Thymus (tissue), 11 donors: ENCODE data around the gene PRG2. TPM values are rescaled to one million over a fixed set of nuclear protein-coding genes. Genes with fewer than 3 reads are reported as not detected.
"Not testable (repeated sequence)": the region's sequence is repeated elsewhere in the genome, so short reads cannot be mapped to it uniquely, and the experiment has no call there.

Experiments used
- DNase-seq, 9 donors: peaks; one replicate each; pipeline ENCODE4 v3.0.0-alpha.2; 2013; ENCODE audit warnings: low spot score in 9 of 9, low read depth in 6 of 9, missing footprints in 1 of 9
- H3K27ac ChIP-seq, 2 donors: one replicate each; pipeline ENCODE4 v1.5.1; 2013; ENCODE audit warnings: control low read depth in 1 of 2, low read depth in 1 of 2, low read length in 1 of 2, mild to moderate bottlenecking in 1 of 2, moderate library complexity in 1 of 2
- H3K27me3 ChIP-seq, 2 donors: one replicate each; pipeline ENCODE4 v1.5.1; 2013; ENCODE audit warnings: low read length in 1 of 2; ENCODE audit not compliant: control insufficient read depth in 2 of 2, insufficient read depth in 1 of 2
- H3K36me3 ChIP-seq, 2 donors: one replicate each; pipeline ENCODE4 v1.5.1; 2013; ENCODE audit warnings: low read length in 1 of 2, mild to moderate bottlenecking in 1 of 2, moderate library complexity in 1 of 2; ENCODE audit not compliant: control insufficient read depth in 2 of 2, insufficient read depth in 2 of 2
- H3K4me1 ChIP-seq, 2 donors: one replicate each; pipeline ENCODE4 v1.5.1; 2013; ENCODE audit warnings: low read length in 2 of 2; ENCODE audit not compliant: control insufficient read depth in 2 of 2, insufficient read depth in 2 of 2
- H3K4me3 ChIP-seq, 2 donors: one replicate each; pipeline ENCODE4 v1.5.1; 2013; ENCODE audit warnings: low read length in 2 of 2, control low read depth in 1 of 2, mild to moderate bottlenecking in 1 of 2
- H3K9me3 ChIP-seq, 2 donors: one replicate each; pipeline ENCODE4 v1.5.1; 2013; ENCODE audit warnings: low read length in 1 of 2, mild to moderate bottlenecking in 1 of 2; ENCODE audit not compliant: control insufficient read depth in 2 of 2, insufficient read depth in 1 of 2
- WGBS: extraction: QIAGEN DNeasy Blood & Tissue Kit; methylation state at CpG from one replicate; pipeline ENCODE4 v1.1.7; 2013; 5-methylcytosine and 5-hydroxymethylcytosine counted together
- polyA plus RNA-seq: library from polyadenylated mRNA; stranded (reverse); fragments of 200-250 nt; gene quantifications from one replicate; pipeline ENCODE4 v1.2.3, GENCODE V29; 2013
- total RNA-seq: library from RNA; stranded (reverse); fragments of 120-200 nt; gene quantifications from one replicate; pipeline ENCODE4 v1.2.4, GENCODE V29; 2013
- donor health status: healthy.

The PRG2 gene
- total and polyA plus RNA-seq, 2 donors, result 14.6 to 212 TPM

- H3K4me1 ChIP-seq, result no peaks in the 10 kb centered on the region
- no peaks in the 10 kb centered on the region for H3K9me3 ChIP-seq
- DNase-seq, result no peak
- 96% methylated on average over 2 of the region's 2 CpGs for WGBS
- no peaks in the 10 kb centered on the region for H3K27me3 ChIP-seq
- H3K4me3 ChIP-seq, result no peak overlapping the region
- H3K36me3 ChIP-seq, result peaks cover 28 to 34% of the 10 kb centered on the region in 2 donors
- no peak overlapping the region for H3K27ac ChIP-seq
These were observed 13.3 kb upstream of the PRG2 start for GRCh38 chr11:57403802-57404147.

GRCh38 chr11:57403003-57403801 is 12.8 kb upstream of the PRG2 start:
- H3K4me3 ChIP-seq, H3K9me3 ChIP-seq, DNase-seq, H3K27ac ChIP-seq, H3K27me3 ChIP-seq, H3K4me1 ChIP-seq: not testable (repeated sequence)
- 96% methylated on average over 6 of the region's 6 CpGs for WGBS
- H3K36me3 ChIP-seq, result peaks cover 22 to 28% of the 10 kb centered on the region in 2 donors

- Histone ChIP-seq H3K27me3 (no peaks in the 10 kb centered on the region), H3K4me3 (no peak overlapping the region), H3K27ac (no peak overlapping the region), H3K4me1 (no peaks in the 10 kb centered on the region), H3K9me3 (no peaks in the 10 kb centered on the region), H3K36me3 (peaks cover 14 to 20% of the 10 kb centered on the region in 2 donors)
- no peak for DNase-seq
- WGBS, result 88% methylated on average over 6 of the region's 6 CpGs
These were observed 11.9 kb upstream of the PRG2 start for GRCh38 chr11:57402188-57403002.

GRCh38 chr11:57399972-57400578 is 9.6 kb upstream of the PRG2 start:
- Histone ChIP-seq H3K27ac (no peak overlapping the region), H3K4me3 (no peak overlapping the region), H3K9me3 (no peaks in the 10 kb centered on the region), H3K27me3 (no peaks in the 10 kb centered on the region), H3K36me3 (peaks cover 0 to under 1% of the 10 kb centered on the region in 2 donors), H3K4me1 (no peaks in the 10 kb centered on the region)
- 97% methylated on average over 4 of the region's 4 CpGs for WGBS
- DNase-seq, result no peak

GRCh38 chr11:57399221-57399620 is 8.8 kb upstream of the PRG2 start:
- no peaks in the 10 kb centered on the region for H3K4me1 ChIP-seq
- WGBS, result 98% methylated on average over 5 of the region's 5 CpGs
- no peaks in the 10 kb centered on the region for H3K36me3 ChIP-seq
- H3K27ac ChIP-seq, result no peak overlapping the region
- no peaks in the 10 kb centered on the region for H3K9me3 ChIP-seq
- H3K4me3 ChIP-seq, result no peak overlapping the region
- DNase-seq, result no peak
- H3K27me3 ChIP-seq, result no peaks in the 10 kb centered on the region

GRCh38 chr11:57397394-57397990 is 7.0 kb upstream of the PRG2 start:
- no peaks in the 10 kb centered on the region for H3K36me3 ChIP-seq
- no peaks in the 10 kb centered on the region for H3K27me3 ChIP-seq
- H3K4me3 ChIP-seq, result no peak overlapping the region
- no peak overlapping the region for H3K27ac ChIP-seq
- H3K9me3 ChIP-seq, result no peaks in the 10 kb centered on the region
- H3K4me1 ChIP-seq, result no peaks in the 10 kb centered on the region
- no peak for DNase-seq
- 92% methylated on average over 4 of the region's 4 CpGs for WGBS

- 89% methylated on average over 2 of the region's 2 CpGs for WGBS
- Histone ChIP-seq H3K27ac (no peak overlapping the region), H3K4me3 (no peak overlapping the region), H3K4me1 (no peaks in the 10 kb centered on the region), H3K9me3 (no peaks in the 10 kb centered on the region), H3K27me3 (no peaks in the 10 kb centered on the region), H3K36me3 (no peaks in the 10 kb centered on the region)
- DNase-seq, result no peak
These were observed 6.3 kb upstream of the PRG2 start for GRCh38 chr11:57396744-57397143.

- H3K9me3 ChIP-seq, result no peaks in the 10 kb centered on the region
- H3K36me3 ChIP-seq, result no peaks in the 10 kb centered on the region
- H3K27me3 ChIP-seq, result no peaks in the 10 kb centered on the region
- no peaks in the 10 kb centered on the region for H3K4me1 ChIP-seq
- H3K4me3 ChIP-seq, result no peak overlapping the region
- H3K27ac ChIP-seq, result no peak overlapping the region
- 94% methylated on average over 11 of the region's 11 CpGs for WGBS
- no peak for DNase-seq
These were observed 5.6 kb upstream of the PRG2 start for GRCh38 chr11:57395905-57396623.
